Body of pancreas (tissue), 4 donors: ENCODE measurements around the gene WDR33. TPM values are rescaled to one million over a fixed set of nuclear protein-coding genes. Genes with fewer than 3 reads are reported as not detected.

Experiments
- ATAC-seq: fragments of 150-250 bp; one replicate; pipeline ENCODE4 v1.9.1; 2016
- DNase-seq, 4 donors: peaks; one replicate each; pipeline ENCODE4 v3.0.0-alpha.2; 2019
- H3K27ac ChIP-seq, 4 donors: fragments of 200-600 bp; sonication (generic); 1 replicate in 3 of 4; 2 replicates in 1 of 4; pipeline versions ENCODE4 v1.5.1 to v1.6.1; 2016 to 2019; ENCODE audit warnings: mild to moderate bottlenecking in 1 of 4, mixed read lengths in 1 of 4, moderate library complexity in 1 of 4
- H3K27me3 ChIP-seq, 2 donors: fragments of 200-600 bp; sonication (generic); one replicate each; pipeline ENCODE4 v1.6.0; 2016; ENCODE audit warnings: mild to moderate bottlenecking in 1 of 2
- H3K36me3 ChIP-seq, 2 donors: fragments of 200-600 bp; sonication (generic); replicated peaks in 1 of 2; 2 replicates each; pipeline ENCODE4 v1.5.1; 2016; ENCODE audit warnings: low read depth in 2 of 2; ENCODE audit not compliant: insufficient read depth in 1 of 2
- H3K4me1 ChIP-seq: fragments of 200-600 bp; sonication (generic); one replicate; pipeline ENCODE4 v1.6.0; 2016
- H3K4me3 ChIP-seq, 2 donors: fragments of 200-600 bp; sonication (generic); 1 replicate in 1 of 2; 2 replicates in 1 of 2; pipeline ENCODE4 v1.5.1; 2016 to 2019
- H3K9me3 ChIP-seq, 3 donors: fragments of 200-600 bp; sonication (generic); 1 replicate in 2 of 3; 2 replicates in 1 of 3; pipeline ENCODE4 v1.5.1; 2016
- POLR2A ChIP-seq, 3 donors: fragments of 450-650 bp; IDR thresholded peaks; one replicate each; pipeline ENCODE4 v1.6.1; 2016; ENCODE audit warnings: antibody characterized with exemption in 3 of 3, mild to moderate bottlenecking in 2 of 3
- WGBS, 2 donors: methylation state at CpG; one replicate each; pipeline ENCODE4 v1.1.5; 2017; 5-methylcytosine and 5-hydroxymethylcytosine counted together
- intact Hi-C: fragments of 100-400 bp; cut with DNase I; formaldehyde crosslinking; loops from one replicate; pipeline ENCODE4 v1.15.1; 2023
- total RNA-seq, 2 donors: library from RNA; depleted of rRNA; stranded (reverse); fragments of >200 nt; gene quantifications; one replicate each; pipeline ENCODE4 v1.1.0, GENCODE V29; 2016
- TF ChIP-seq, protein P1 (sequence below), 7 experiments: fragments of 450-650 bp in 4 of 7; fragments of 200-600 bp in 3 of 7; sonication (generic) in 3 of 7; IDR thresholded peaks; one replicate each; pipeline ENCODE4 v1.5.1; 2016 to 2019; ENCODE audit warnings: antibody characterized with exemption in 7 of 7

The WDR33 gene
- total RNA-seq, 2 donors from 2014 or later, result 31.6 to 37.1 TPM

DNA sequence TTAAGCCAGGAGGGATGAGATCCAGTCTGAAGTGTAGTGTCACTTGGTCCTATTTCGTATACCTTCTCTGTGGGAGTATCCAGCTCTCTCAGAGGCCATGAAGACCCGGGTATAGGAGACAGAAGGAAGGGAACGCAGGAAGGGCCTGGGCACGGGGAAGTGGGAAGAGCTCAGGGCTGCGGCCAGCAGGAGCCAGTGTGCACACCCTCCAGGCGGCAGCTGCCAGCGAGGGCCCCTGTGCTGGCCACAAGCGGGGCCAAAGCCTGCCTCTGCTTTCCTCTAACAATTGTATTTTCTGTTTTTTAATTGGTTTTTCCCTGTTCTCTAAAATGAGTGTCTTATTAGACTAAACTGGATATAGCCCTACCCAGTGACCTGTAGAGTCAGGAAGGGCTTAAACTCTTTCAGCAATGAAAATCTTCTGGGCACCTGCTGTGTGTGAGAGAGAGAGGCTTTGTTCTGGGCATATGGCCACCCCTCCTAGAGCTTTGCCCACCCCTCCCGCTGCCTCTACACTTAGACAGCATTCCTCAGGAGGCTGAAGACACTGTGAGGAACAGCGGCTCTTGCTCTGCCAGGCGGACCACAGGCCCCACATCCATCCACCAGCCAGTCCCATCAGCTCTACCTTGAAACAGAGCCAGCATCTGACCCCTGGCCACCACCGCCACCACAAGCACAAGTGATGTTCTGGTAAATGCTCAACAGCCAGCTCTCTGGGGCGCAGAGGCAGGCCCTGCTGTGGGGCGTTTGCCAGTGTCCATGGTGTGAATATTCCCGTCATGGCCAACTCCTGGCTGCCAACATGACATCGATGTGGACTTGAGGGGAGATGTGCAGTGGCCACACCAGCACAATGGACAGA lies 155.5 kb downstream of the WDR33 start:
- ATAC-seq (no peak), DNase-seq (no peak)
- H3K9me3 ChIP-seq, result no peaks in the 10 kb centered on the region
- TF ChIP-seq, protein P1, sequence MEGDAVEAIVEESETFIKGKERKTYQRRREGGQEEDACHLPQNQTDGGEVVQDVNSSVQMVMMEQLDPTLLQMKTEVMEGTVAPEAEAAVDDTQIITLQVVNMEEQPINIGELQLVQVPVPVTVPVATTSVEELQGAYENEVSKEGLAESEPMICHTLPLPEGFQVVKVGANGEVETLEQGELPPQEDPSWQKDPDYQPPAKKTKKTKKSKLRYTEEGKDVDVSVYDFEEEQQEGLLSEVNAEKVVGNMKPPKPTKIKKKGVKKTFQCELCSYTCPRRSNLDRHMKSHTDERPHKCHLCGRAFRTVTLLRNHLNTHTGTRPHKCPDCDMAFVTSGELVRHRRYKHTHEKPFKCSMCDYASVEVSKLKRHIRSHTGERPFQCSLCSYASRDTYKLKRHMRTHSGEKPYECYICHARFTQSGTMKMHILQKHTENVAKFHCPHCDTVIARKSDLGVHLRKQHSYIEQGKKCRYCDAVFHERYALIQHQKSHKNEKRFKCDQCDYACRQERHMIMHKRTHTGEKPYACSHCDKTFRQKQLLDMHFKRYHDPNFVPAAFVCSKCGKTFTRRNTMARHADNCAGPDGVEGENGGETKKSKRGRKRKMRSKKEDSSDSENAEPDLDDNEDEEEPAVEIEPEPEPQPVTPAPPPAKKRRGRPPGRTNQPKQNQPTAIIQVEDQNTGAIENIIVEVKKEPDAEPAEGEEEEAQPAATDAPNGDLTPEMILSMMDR (IDR thresholded peaks at IDR 0.05), result no peak
- no peak for TF ChIP-seq POLR2A (IDR thresholded peaks at IDR 0.05)
- peak overlapping the region in 1 of 4 donors; percentile 11 for H3K27ac ChIP-seq
- H3K36me3 ChIP-seq, result no peaks in the 10 kb centered on the region
- intact Hi-C loops, result no loop called here
- H3K27me3 ChIP-seq, result no peaks in the 10 kb centered on the region
- 76 to 79% methylated on average over 11 to 16 of the region's 16 CpGs for WGBS, 2 donors
- H3K4me1 ChIP-seq, result peaks cover 4% of the 10 kb centered on the region
- H3K4me3 ChIP-seq, result no peak overlapping the region

DNA sequence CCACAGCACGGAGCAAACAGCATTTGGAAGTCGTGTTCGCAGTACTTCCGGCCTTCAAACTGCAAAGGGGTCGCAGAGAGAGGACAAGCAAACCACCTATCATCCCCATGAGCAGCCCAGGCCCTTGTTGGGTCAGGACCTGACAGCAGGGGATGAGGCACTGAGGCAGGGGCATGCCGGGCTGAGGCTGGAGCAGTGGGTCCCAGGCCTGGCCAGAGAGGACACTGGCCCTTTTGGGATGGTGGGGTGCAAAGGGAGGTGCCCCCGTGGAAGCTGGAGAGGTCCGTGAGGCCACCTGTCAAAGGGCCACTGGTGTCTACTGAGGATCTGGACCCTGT lies 156.2 kb downstream of the WDR33 start:
- Histone ChIP-seq H3K4me1 (peaks cover 5% of the 10 kb centered on the region), H3K36me3 (no peaks in the 10 kb centered on the region), H3K27ac (no peak overlapping the region), H3K4me3 (no peak overlapping the region), H3K9me3 (no peaks in the 10 kb centered on the region), H3K27me3 (no peaks in the 10 kb centered on the region)
- 90 to 91% methylated on average over 6 to 8 of the region's 8 CpGs for WGBS, 2 donors
- intact Hi-C loops, result no loop called here
- DNase-seq, result no peak
- ATAC-seq, result no peak
- TF ChIP-seq POLR2A (IDR thresholded peaks at IDR 0.05), result no peak
- TF ChIP-seq, protein P1 (IDR thresholded peaks at IDR 0.05), result no peak

DNA sequence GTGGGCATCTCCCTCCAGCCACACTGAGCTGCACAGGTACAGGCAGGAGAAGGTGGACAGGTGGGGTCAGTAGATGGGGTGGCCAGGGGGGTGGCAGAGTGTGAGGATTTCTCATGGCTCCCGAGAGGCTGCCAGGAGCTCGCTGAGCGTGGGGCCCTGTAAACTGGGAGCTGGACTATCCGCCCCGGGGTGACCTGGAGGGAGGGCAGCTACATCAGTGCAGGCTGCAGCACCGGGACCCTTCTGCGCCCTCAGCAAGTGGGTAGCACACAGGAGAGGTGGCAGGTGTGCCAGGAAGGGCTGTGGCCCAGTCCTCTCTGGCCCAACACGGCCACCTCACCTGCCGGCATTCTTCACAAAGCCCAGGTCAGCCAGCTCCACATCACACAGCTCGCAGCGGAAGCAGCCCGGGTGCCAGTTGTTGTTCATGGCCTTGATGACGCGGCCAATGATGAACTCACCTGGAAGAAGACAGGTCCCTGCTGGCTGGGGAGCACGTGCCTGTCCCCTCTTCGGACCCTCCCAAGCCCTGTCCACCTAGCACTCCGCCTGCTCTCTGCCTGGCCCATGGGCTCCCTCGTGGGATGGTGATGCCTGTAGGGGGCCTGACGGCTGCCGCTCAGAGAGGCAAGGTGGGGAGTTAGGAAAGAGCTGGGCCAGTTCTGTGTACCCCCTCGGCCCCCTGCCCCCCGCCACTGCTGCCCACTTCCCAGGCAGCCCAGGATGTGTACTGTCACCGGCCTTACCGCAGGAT lies 156.7 kb downstream of the WDR33 start:
- TF ChIP-seq POLR2A (IDR thresholded peaks at IDR 0.05), result no peak
- TF ChIP-seq, protein P1 (IDR thresholded peaks at IDR 0.05), result no peak
- DNase-seq, result no peak
- Histone ChIP-seq H3K9me3 (no peaks in the 10 kb centered on the region), H3K4me1 (peaks cover 10% of the 10 kb centered on the region), H3K4me3 (no peak overlapping the region), H3K36me3 (no peaks in the 10 kb centered on the region), H3K27me3 (no peaks in the 10 kb centered on the region), H3K27ac (no peak overlapping the region)
- 73 to 81% methylated on average over 5 to 21 of the region's 24 CpGs for WGBS, 2 donors
- ATAC-seq, result no peak
- intact Hi-C loops, result no loop called here

DNA sequence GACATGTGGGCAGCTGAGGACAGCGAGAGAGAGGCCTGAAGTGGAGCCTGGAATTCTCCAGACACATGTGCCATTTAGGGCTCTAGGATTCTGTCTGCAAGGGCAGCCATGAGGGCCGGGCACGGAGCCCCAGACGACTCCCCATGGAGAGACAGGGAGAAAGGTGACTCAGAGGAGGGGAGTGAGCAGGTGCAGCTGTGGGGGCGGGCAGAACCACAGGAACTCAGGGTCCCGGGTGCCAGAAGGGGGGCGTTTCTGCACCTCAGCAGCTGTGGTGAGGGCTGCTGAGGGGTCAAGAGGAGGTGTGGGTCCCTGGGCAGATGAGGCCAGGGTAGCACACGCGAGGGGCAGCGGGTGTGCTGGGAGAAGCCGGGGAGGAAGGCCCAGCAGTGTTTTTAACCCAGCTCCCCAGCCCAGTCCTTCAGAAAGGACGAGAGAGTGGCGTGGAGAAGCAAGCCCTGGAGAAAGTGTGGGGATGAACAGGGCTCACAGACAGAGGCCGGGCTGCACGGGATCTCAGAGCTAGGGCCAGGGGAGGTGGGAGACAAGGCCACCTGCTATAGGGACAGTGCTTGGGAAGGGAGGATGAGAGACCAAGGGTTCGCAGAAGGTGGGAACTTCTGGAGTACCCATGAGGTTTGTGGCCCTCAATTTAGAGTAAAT lies 157.4 kb downstream of the WDR33 start:
- Histone ChIP-seq H3K4me3 (no peak overlapping the region), H3K36me3 (no peaks in the 10 kb centered on the region), H3K27me3 (no peaks in the 10 kb centered on the region), H3K4me1 (peaks cover 12% of the 10 kb centered on the region), H3K9me3 (no peaks in the 10 kb centered on the region), H3K27ac (no peak overlapping the region)
- TF ChIP-seq, protein P1 (IDR thresholded peaks at IDR 0.05), result no peak
- TF ChIP-seq POLR2A (IDR thresholded peaks at IDR 0.05), result no peak
- intact Hi-C loops, result no loop called here
- WGBS, 2 donors, result 59 to 66% methylated on average over 16 of the region's 16 CpGs
- DNase-seq (no peak), ATAC-seq (no peak)
